SK-N-SH (cell line): ENCODE measurements around the gene LRRC1. TPM values are rescaled to one million over a fixed set of nuclear protein-coding genes. Genes with fewer than 3 reads are reported as not detected.

ENCODE experiments used
- CTCF ChIA-PET: fragments of 300-600, 350-600 bp; formaldehyde crosslinking; extraction: SDS; loops from one replicate; lab custom pipeline; 2021; lab: Yijun Ruan, JAX
- POLR2A ChIA-PET: fragments of 350-600 bp; sonication (Branson Sonifier 250); formaldehyde crosslinking; extraction: SDS; loops from one replicate; lab custom pipeline; 2020; ENCODE audit warnings: antibody characterized with exemption, inconsistent platforms; lab: Yijun Ruan, JAX
- DNase-seq: peaks from one replicate; pipeline ENCODE4 v3.0.0; 2012
- H2AFZ ChIP-seq: fragments of 200-600 bp; sonication (generic); 2 replicates; pipeline ENCODE4 v1.8.1; 2016; ENCODE audit warnings: antibody characterized with exemption, mild to moderate bottlenecking, low read depth
- H3F3A ChIP-seq: fragments of 200-600 bp; sonication (generic); replicated peaks from 2 replicates; pipeline ENCODE3; 2016; ENCODE audit warnings: antibody characterized with exemption, mild to moderate bottlenecking; ENCODE audit not compliant: insufficient read depth
- H3K27ac ChIP-seq, 2 experiments: fragments of 200-500 bp in 1 of 2; fragments of 200-600 bp in 1 of 2; sonication (Bioruptor generic) in 1 of 2; sonication (generic), shearing (Covaris generic) in 1 of 2; 2 replicates each; pipeline versions ENCODE4 v1.5.1 to v1.6.1; 2014 to 2016; ENCODE audit warnings: low read depth in 2 of 2, inconsistent platforms in 1 of 2, low read length in 1 of 2, mild to moderate bottlenecking in 1 of 2, mixed read lengths in 1 of 2
- H3K27me3 ChIP-seq: fragments of 200-600 bp; sonication (generic), shearing (Covaris generic); 2 replicates; pipeline ENCODE4 v1.6.1; 2016; ENCODE audit warnings: mixed run types; ENCODE audit not compliant: insufficient read depth
- H3K36me3 ChIP-seq, 2 experiments: fragments of 200-500 bp in 1 of 2; fragments of 200-600 bp in 1 of 2; sonication (Bioruptor generic) in 1 of 2; sonication (generic) in 1 of 2; replicated peaks in 1 of 2; 2 replicates each; pipeline versions ENCODE3 to v1.5.1; 2014 to 2016; ENCODE audit warnings: low read length in 1 of 2, mild to moderate bottlenecking in 1 of 2; ENCODE audit not compliant: insufficient read depth in 2 of 2, control insufficient read depth in 1 of 2
- H3K4me1 ChIP-seq, 2 experiments: fragments of 200-500 bp in 1 of 2; fragments of 200-600 bp in 1 of 2; sonication (Bioruptor generic) in 1 of 2; sonication (generic), shearing (Covaris generic) in 1 of 2; 2 replicates each; pipeline versions ENCODE4 v1.5.1 to v1.6.1; 2014 to 2016; ENCODE audit warnings: low read depth in 1 of 2, low read length in 1 of 2, mixed run types in 1 of 2; ENCODE audit not compliant: insufficient read depth in 2 of 2, control insufficient read depth in 1 of 2
- H3K4me2 ChIP-seq: fragments of 200-600 bp; sonication (generic), shearing (Covaris generic); 2 replicates; pipeline ENCODE4 v1.6.1; 2017; ENCODE audit warnings: mixed run types
- H3K4me3 ChIP-seq, 2 experiments: fragments of 200-500 bp in 1 of 2; fragments of 200-600 bp in 1 of 2; sonication (Bioruptor generic) in 1 of 2; sonication (generic), shearing (Covaris generic) in 1 of 2; 2 replicates each; pipeline versions ENCODE4 v1.5.1 to v1.8.1; 2014 to 2016; ENCODE audit warnings: low read depth in 2 of 2, inconsistent platforms in 1 of 2, low read length in 1 of 2, mild to moderate bottlenecking in 1 of 2, mixed read lengths in 1 of 2, moderate library complexity in 1 of 2
- H3K79me2 ChIP-seq: fragments of 200-600 bp; sonication (generic); 2 replicates; pipeline ENCODE4 v1.8.1; 2017; ENCODE audit warnings: mild to moderate bottlenecking; ENCODE audit not compliant: insufficient read depth
- H3K9ac ChIP-seq: fragments of 200-600 bp; sonication (generic); 2 replicates; pipeline ENCODE4 v1.6.1; 2017; ENCODE audit warnings: mixed run types
- H3K9me2 ChIP-seq: fragments of 200-600 bp; sonication (generic); 2 replicates; pipeline ENCODE4 v1.6.1; 2017; ENCODE audit warnings: mixed run types
- H3K9me3 ChIP-seq: fragments of 200-600 bp; sonication (generic); 2 replicates; pipeline ENCODE4 v1.6.1; 2017; ENCODE audit warnings: mixed run types, mild to moderate bottlenecking, moderate library complexity
- H4K20me1 ChIP-seq: fragments of 200-600 bp; sonication (generic); 2 replicates; pipeline ENCODE4 v1.6.1; 2017; ENCODE audit warnings: mild to moderate bottlenecking, mixed run types; ENCODE audit not compliant: insufficient read depth
- CHD2 ChIP-seq: fragments of 150-350 bp; IDR thresholded peaks from 2 replicates; pipeline ENCODE4 v1.6.1; 2018; ENCODE audit warnings: low read length; ENCODE audit not compliant: partially characterized antibody
- EP300 ChIP-seq, 2 experiments: IDR thresholded peaks; 2 replicates each; pipeline versions ENCODE4 v1.4.0 to v1.6.1; 2012; ENCODE audit warnings: borderline replicate concordance in 1 of 2, low read depth in 1 of 2, low read length in 1 of 2
- FOSL2 ChIP-seq: IDR thresholded peaks from 2 replicates; pipeline ENCODE4 v1.4.0; 2012; ENCODE audit warnings: low read depth, mild to moderate bottlenecking, moderate library complexity, borderline replicate concordance
- FOXM1 ChIP-seq: IDR thresholded peaks from 2 replicates; pipeline ENCODE4 v1.4.0; 2012; ENCODE audit warnings: low read depth, mild to moderate bottlenecking
- GATA2 ChIP-seq: sonication (generic); formaldehyde crosslinking; IDR thresholded peaks from 2 replicates; pipeline ENCODE4 v1.5.0; 2020; ENCODE audit warnings: mild to moderate bottlenecking, missing genetic modification reagents
- JUND ChIP-seq: IDR thresholded peaks from 2 replicates; pipeline ENCODE4 v1.4.0; 2012
- MEF2A ChIP-seq: IDR thresholded peaks from 2 replicates; pipeline ENCODE4 v1.4.0; 2012; ENCODE audit warnings: low read depth, borderline replicate concordance
- MXI1 ChIP-seq: IDR thresholded peaks from 2 replicates; pipeline ENCODE4 v1.6.1; 2012; ENCODE audit warnings: mild to moderate bottlenecking, low read depth, low read length, improper control_type of control experiment
- NRF1 ChIP-seq: IDR thresholded peaks from 2 replicates; pipeline ENCODE4 v1.6.1; 2012; ENCODE audit warnings: low read depth, mild to moderate bottlenecking, low read length
- POLR2AphosphoS5 ChIP-seq: IDR thresholded peaks from 2 replicates; pipeline ENCODE4 v1.6.1; 2012; ENCODE audit warnings: low read depth, low read length
- RXRA ChIP-seq: IDR thresholded peaks from 2 replicates; pipeline ENCODE4 v1.4.0; 2012; ENCODE audit warnings: low read depth, mild to moderate bottlenecking, borderline replicate concordance
- SIN3A ChIP-seq: IDR thresholded peaks from 2 replicates; pipeline ENCODE4 v1.6.1; 2012; ENCODE audit warnings: low read depth, mild to moderate bottlenecking, low read length, moderate library complexity, borderline replicate concordance
- SMC3 ChIP-seq: IDR thresholded peaks from 2 replicates; pipeline ENCODE4 v1.6.1; 2012; ENCODE audit warnings: low read depth, low read length, improper control_type of control experiment
- TCF12 ChIP-seq: IDR thresholded peaks from 2 replicates; pipeline ENCODE4 v1.4.0; 2012
- TEAD4 ChIP-seq: IDR thresholded peaks from 2 replicates; pipeline ENCODE4 v1.4.0; 2012; ENCODE audit warnings: mild to moderate bottlenecking, borderline replicate concordance; ENCODE audit not compliant: insufficient read depth
- WGBS: methylation state at CpG from one replicate; pipeline ENCODE4 v1.1.6; 2017; ENCODE audit warnings: low lambda C conversion rate; 5-methylcytosine and 5-hydroxymethylcytosine counted together
- polyA plus RNA-seq, 3 experiments: library from polyadenylated mRNA; depleted of rRNA; stranded (reverse); fragments of >200 nt; gene quantifications; 2 replicates each; pipeline ENCODE4 v1.2.3, GENCODE V29; 2012
- TF ChIP-seq, protein P1 (sequence below): fragments of 150-350 bp; IDR thresholded peaks from 2 replicates; pipeline ENCODE4 v1.6.1; 2016; ENCODE audit warnings: mild to moderate bottlenecking, low read depth, low read length
- TF ChIP-seq, protein P2 (sequence below): IDR thresholded peaks from 2 replicates; pipeline ENCODE4; 2012
- TF ChIP-seq, protein P3 (sequence below): fragments of 150-350 bp; IDR thresholded peaks from 2 replicates; pipeline ENCODE4 v1.6.1; 2017; ENCODE audit warnings: antibody characterized with exemption, low read length, low read depth, borderline replicate concordance
- TF ChIP-seq, protein P4 (sequence below): IDR thresholded peaks from 2 replicates; pipeline ENCODE4 v1.4.0; 2012; ENCODE audit warnings: low read depth, borderline replicate concordance

The LRRC1 gene
- polyA plus RNA-seq, 1 of the 3 experiments (the other 2 are of a cell fraction) = 0.84 TPM

DNA sequence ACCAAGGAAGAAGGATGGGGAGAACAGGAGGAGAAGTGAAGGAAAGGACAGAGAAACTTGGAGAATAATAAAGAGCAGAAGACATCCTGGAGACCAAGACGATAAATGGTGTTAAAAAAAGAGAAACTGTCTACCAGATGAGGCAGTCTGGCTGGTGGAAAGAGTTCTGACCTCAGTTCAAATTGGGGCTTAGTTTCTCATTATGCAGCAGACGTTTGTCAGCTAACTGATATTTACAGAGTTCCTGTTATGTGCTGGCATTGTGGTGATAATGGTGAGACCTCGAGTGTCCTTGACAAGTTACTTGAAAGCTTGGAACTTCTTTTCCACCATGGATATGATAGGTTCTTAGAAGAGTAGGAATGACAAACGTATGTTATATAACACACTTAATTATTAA lies 142.7 kb downstream of the LRRC1 start:
- Histone ChIP-seq H3K27me3 (peaks cover 13% of the 10 kb centered on the region; the same call in 1 of the 2 replicates), H3K9me3 (no peaks in the 10 kb centered on the region), H3K4me1 (no peaks in the 10 kb centered on the region), H3K27ac (no peak overlapping the region), H3F3A (no peaks in the 10 kb centered on the region), H3K79me2 (no peaks in the 10 kb centered on the region), H3K9ac (no peak overlapping the region), H3K4me2 (no peak overlapping the region), H3K36me3 (no peaks in the 10 kb centered on the region), H4K20me1 (no peaks in the 10 kb centered on the region), H2AFZ (no peak overlapping the region), H3K9me2 (no peaks in the 10 kb centered on the region), H3K4me3 (no peak overlapping the region)
- ChIA-PET CTCF (no interaction called here), POLR2A (no interaction called here)
- TF ChIP-seq FOXM1 (no peak), NRF1 (no peak), MXI1 (no peak), TCF12 (no peak), POLR2AphosphoS5 (no peak), EP300 (IDR thresholded peaks at IDR 0.05; ENCODE audit: borderline replicate concordance in 1 of 2, low read depth in 1 of 2, low read length in 1 of 2) (no peak), SMC3 (no peak), JUND (no peak)
- TF ChIP-seq, protein P1, sequence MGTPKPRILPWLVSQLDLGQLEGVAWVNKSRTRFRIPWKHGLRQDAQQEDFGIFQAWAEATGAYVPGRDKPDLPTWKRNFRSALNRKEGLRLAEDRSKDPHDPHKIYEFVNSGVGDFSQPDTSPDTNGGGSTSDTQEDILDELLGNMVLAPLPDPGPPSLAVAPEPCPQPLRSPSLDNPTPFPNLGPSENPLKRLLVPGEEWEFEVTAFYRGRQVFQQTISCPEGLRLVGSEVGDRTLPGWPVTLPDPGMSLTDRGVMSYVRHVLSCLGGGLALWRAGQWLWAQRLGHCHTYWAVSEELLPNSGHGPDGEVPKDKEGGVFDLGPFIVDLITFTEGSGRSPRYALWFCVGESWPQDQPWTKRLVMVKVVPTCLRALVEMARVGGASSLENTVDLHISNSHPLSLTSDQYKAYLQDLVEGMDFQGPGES = no peak
- TF ChIP-seq, protein P2, sequence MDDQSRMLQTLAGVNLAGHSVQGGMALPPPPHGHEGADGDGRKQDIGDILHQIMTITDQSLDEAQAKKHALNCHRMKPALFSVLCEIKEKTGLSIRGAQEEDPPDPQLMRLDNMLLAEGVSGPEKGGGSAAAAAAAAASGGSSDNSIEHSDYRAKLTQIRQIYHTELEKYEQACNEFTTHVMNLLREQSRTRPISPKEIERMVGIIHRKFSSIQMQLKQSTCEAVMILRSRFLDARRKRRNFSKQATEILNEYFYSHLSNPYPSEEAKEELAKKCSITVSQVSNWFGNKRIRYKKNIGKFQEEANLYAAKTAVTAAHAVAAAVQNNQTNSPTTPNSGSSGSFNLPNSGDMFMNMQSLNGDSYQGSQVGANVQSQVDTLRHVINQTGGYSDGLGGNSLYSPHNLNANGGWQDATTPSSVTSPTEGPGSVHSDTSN = no peak
- WGBS = 5% methylated on average over 4 of the region's 4 CpGs
- DNase-seq = no peak

DNA sequence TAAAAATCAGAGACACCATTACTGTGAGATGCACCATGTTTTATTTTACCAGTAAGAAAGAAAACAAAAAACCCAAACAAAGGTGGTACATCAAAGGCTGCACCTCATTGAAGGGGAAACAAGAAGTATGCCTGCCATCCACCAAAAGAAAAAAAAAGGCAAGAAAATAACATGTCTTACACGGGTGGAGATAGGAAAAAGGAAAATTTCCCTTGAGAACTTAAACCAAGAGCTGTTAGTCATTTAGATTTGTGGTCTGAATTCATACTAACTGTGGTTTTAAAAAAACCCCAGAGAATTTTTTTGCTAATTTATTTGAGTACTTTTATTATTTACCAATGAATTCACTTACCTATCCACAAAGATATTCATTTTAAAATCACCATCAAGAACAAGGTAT lies 144.0 kb downstream of the LRRC1 start:
- no peak for DNase-seq
- Histone ChIP-seq H3K4me1 (no peaks in the 10 kb centered on the region), H3K4me3 (no peak overlapping the region), H3K27me3 (peaks cover 23% of the 10 kb centered on the region; the same call in 1 of the 2 replicates), H3F3A (no peaks in the 10 kb centered on the region), H3K9ac (no peak overlapping the region), H3K36me3 (no peaks in the 10 kb centered on the region), H3K9me3 (no peaks in the 10 kb centered on the region), H3K4me2 (no peak overlapping the region), H3K9me2 (no peaks in the 10 kb centered on the region), H3K27ac (no peak overlapping the region), H4K20me1 (no peaks in the 10 kb centered on the region), H3K79me2 (no peaks in the 10 kb centered on the region), H2AFZ (no peak overlapping the region)
- WGBS = 0% methylated on average over 1 of the region's 1 CpG
- TF ChIP-seq, protein P3, sequence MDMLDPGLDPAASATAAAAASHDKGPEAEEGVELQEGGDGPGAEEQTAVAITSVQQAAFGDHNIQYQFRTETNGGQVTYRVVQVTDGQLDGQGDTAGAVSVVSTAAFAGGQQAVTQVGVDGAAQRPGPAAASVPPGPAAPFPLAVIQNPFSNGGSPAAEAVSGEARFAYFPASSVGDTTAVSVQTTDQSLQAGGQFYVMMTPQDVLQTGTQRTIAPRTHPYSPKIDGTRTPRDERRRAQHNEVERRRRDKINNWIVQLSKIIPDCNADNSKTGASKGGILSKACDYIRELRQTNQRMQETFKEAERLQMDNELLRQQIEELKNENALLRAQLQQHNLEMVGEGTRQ = no peak
- TF ChIP-seq, protein P4, sequence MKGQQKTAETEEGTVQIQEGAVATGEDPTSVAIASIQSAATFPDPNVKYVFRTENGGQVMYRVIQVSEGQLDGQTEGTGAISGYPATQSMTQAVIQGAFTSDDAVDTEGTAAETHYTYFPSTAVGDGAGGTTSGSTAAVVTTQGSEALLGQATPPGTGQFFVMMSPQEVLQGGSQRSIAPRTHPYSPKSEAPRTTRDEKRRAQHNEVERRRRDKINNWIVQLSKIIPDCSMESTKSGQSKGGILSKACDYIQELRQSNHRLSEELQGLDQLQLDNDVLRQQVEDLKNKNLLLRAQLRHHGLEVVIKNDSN = no peak
- TF ChIP-seq GATA2 = no peak
- no peak for TF ChIP-seq TEAD4
- TF ChIP-seq CHD2 = no peak
- no peak for TF ChIP-seq MEF2A
- TF ChIP-seq RXRA = no peak
- no peak for TF ChIP-seq SIN3A
- no peak for TF ChIP-seq FOSL2
- ChIA-PET CTCF (no interaction called here), POLR2A (no interaction called here)
